Stimulated activated CD4-positive, alpha-beta T cell treated with anti-CD3 and anti-CD28 coated beads, Interleukin-1b, Interleukin-23, amount 100 ng/mL, for 4 hours (primary cell): ENCODE data around the gene AK1.

Source experiments
- DNase-seq, 2 donors: peaks; one replicate each; pipeline ENCODE4 v3.0.0-alpha.2; 2020; ENCODE audit warnings: low read depth in 2 of 2

The AK1 gene

DNA sequence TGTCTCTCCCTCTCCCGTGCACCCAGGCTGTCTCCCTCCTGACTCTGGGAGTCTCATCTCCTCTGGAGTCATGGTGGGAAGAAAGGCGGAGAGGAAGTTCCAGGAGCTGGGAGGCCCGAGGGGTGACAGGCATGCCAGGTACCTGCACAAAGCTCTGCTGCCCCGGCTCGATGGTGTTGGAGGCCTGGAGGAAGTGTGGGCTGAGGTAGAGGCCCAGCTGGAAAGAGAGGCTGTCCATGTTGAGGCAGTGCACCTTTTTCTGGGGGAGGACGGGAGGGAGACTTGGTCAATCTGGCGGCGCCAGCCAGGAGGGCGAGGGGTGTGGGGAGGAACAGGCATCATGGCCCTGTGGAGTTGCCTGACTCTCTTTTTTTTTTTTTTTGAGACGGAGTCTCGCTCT lies 58.9 kb downstream of the AK1 start:
- no peak for DNase-seq

DNA sequence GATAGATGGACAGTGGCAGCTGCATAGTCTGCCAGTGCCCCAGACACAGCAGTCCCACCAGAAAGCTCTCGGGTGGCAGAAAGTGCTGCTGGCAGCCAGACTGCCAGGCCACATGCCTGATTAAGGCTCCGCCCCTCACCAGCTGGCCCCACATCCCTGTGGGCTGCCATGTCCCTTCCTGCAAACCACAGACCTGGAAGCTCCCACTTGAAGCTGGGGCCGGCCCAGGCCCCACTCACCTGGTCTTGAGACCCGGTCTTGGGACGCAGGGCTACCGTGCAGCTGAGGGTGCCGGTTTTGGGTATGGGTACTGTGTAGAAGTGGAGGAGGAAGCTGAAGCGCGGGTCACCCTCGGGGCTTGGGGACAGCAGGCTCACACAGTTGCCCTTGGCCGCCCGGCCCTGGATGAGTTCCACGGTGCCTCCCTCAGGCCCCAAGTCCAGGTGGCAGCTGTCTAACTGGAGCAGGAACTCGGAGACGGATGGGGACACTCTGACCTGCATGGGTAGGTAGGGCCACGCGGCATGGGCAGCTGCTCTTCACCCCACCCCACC lies 59.5 kb downstream of the AK1 start:
- no peak for DNase-seq

GRCh38 chr9:127816728-127817127 lies 60.7 kb downstream of the AK1 start:
- no peak for DNase-seq
